Gastrocnemius medialis (tissue), 4 donors: ENCODE results near the gene RASSF4. TPM values are rescaled to one million over a fixed set of nuclear protein-coding genes. Genes with fewer than 3 reads are reported as not detected.

Experiments used
- ATAC-seq, 2 donors: fragments of 150-250 bp; one replicate each; pipeline ENCODE4 v1.9.1; 2016
- DNase-seq, 2 donors: peaks; one replicate each; pipeline ENCODE4 v3.0.0-alpha.2; 2019
- H3K27ac ChIP-seq, 4 donors: fragments of 200-600 bp; sonication (generic); 1 replicate in 1 of 4; 2 replicates in 3 of 4; pipeline ENCODE4 v1.5.1; 2016 to 2018; ENCODE audit warnings: mild to moderate bottlenecking in 2 of 4, moderate library complexity in 1 of 4
- H3K27me3 ChIP-seq, 3 donors: fragments of 200-600 bp; sonication (generic) in 2 of 3; 1 replicate in 1 of 3; 2 replicates in 2 of 3; pipeline versions ENCODE4 v1.5.1 to v1.6.0; 2016 to 2019; ENCODE audit warnings: mild to moderate bottlenecking in 1 of 3, moderate library complexity in 1 of 3
- H3K36me3 ChIP-seq, 2 donors: fragments of 200-600 bp; sonication (generic) in 1 of 2; one replicate each; pipeline ENCODE4 v1.5.1; 2017 to 2018
- H3K4me1 ChIP-seq, 2 donors: fragments of 200-600 bp; sonication (generic) in 1 of 2; one replicate each; pipeline ENCODE4 v1.5.1; 2016 to 2017; ENCODE audit warnings: mild to moderate bottlenecking in 2 of 2
- H3K4me3 ChIP-seq, 4 donors: fragments of 200-600 bp; sonication (generic) in 3 of 4; 1 replicate in 1 of 4; 2 replicates in 3 of 4; pipeline ENCODE4 v1.5.1; 2016 to 2019; ENCODE audit warnings: mild to moderate bottlenecking in 2 of 4
- H3K9me3 ChIP-seq, 3 donors: fragments of 200-600 bp; sonication (generic) in 2 of 3; 1 replicate in 1 of 3; 2 replicates in 2 of 3; pipeline ENCODE4 v1.5.1; 2016 to 2019
- POLR2A ChIP-seq, 2 donors: fragments of 450-650 bp; IDR thresholded peaks; one replicate each; pipeline ENCODE4 v1.6.1; 2017; ENCODE audit warnings: antibody characterized with exemption in 2 of 2, mild to moderate bottlenecking in 2 of 2, moderate library complexity in 2 of 2
- in situ Hi-C, 4 donors: fragments of 200-750 bp; cut with MboI; loops; one replicate each; pipeline versions ENCODE4 v1.15.0 to v1.8.0; 2017; ENCODE audit warnings: low sequenced_read_pairs in 4 of 4
- intact Hi-C: fragments of 100-400 bp; cut with DNase I; formaldehyde crosslinking; loops from one replicate; pipeline ENCODE4 v1.15.1; 2023; ENCODE audit warnings: low total_unique reads
- total RNA-seq, 4 donors: library from RNA; depleted of rRNA; stranded (reverse); fragments of >200 nt; gene quantifications; one replicate each; pipeline versions ENCODE4 v1.1.0 to v1.2.3, GENCODE V29; 2016
- TF ChIP-seq, protein P1 (sequence below), 5 experiments: fragments of 450-650 bp in 3 of 5; fragments of 200-600 bp in 2 of 5; sonication (generic) in 2 of 5; IDR thresholded peaks in 4 of 5; conservative IDR thresholded peaks in 1 of 5; 1 replicate in 4 of 5; 2 replicates in 1 of 5; pipeline ENCODE4 v1.5.1; 2016 to 2019; ENCODE audit warnings: antibody characterized with exemption in 5 of 5, mild to moderate bottlenecking in 3 of 5, moderate library complexity in 3 of 5

Gene RASSF4
- total RNA-seq, 4 donors from 2014 or later = 9.4 to 39.7 (median 24.0) TPM

GRCh38 chr10:44983895-44984278 lies 24.3 kb downstream of the RASSF4 start:
- TF ChIP-seq POLR2A (IDR thresholded peaks at IDR 0.05) = no peak
- TF ChIP-seq, protein P1, sequence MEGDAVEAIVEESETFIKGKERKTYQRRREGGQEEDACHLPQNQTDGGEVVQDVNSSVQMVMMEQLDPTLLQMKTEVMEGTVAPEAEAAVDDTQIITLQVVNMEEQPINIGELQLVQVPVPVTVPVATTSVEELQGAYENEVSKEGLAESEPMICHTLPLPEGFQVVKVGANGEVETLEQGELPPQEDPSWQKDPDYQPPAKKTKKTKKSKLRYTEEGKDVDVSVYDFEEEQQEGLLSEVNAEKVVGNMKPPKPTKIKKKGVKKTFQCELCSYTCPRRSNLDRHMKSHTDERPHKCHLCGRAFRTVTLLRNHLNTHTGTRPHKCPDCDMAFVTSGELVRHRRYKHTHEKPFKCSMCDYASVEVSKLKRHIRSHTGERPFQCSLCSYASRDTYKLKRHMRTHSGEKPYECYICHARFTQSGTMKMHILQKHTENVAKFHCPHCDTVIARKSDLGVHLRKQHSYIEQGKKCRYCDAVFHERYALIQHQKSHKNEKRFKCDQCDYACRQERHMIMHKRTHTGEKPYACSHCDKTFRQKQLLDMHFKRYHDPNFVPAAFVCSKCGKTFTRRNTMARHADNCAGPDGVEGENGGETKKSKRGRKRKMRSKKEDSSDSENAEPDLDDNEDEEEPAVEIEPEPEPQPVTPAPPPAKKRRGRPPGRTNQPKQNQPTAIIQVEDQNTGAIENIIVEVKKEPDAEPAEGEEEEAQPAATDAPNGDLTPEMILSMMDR (IDR thresholded peaks at IDR 0.05 in 4 of 5, conservative IDR thresholded peaks at IDR 0.05 in 1 of 5) = no peak
- H3K27me3 ChIP-seq = no peaks in the 10 kb centered on the region
- no peaks in the 10 kb centered on the region for H3K9me3 ChIP-seq
- peaks cover 38 to 46% of the 10 kb centered on the region in 2 donors for H3K4me1 ChIP-seq
- in situ Hi-C loops (loop anchor here in 2 of 4 donors (25.0 kb wide), 2 partner anchors 1028 to 1572 kb away; partner anchors contain the start of gene HNRNPF (in 2 of the 2)), intact Hi-C loops (no loop called here)
- DNase-seq (no peak), ATAC-seq (no peak)
- peak overlapping the region in 3 of 4 donors; percentile 89 to 94 (median 91) for H3K27ac ChIP-seq
- no peak overlapping the region for H3K4me3 ChIP-seq
- peaks cover 0 to 9% of the 10 kb centered on the region in 2 donors for H3K36me3 ChIP-seq

DNA sequence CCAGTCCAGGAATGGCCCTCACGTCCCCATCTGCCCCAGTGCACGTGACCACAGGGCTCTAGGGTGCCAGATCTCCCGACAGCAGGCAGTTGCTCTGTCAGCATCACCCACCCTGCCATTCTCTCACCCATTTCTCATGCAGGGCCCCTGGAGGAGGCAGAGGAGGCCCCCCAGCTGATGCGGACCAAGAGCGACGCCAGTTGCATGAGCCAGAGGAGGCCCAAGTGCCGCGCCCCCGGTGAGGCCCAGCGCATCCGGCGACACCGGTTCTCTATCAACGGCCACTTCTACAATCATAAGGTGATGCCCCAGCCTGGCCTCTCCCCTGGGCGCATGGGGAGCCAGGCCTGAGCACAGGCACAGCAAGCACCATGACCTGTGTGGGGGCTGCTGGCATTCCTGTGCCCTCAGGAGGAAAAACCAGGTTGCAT lies 25.1 kb downstream of the RASSF4 start:
- Histone ChIP-seq H3K4me3 (no peak overlapping the region), H3K36me3 (peaks cover 0 to 9% of the 10 kb centered on the region in 2 donors), H3K27ac (peak overlapping the region in 2 of 4 donors; percentile 45 to 89), H3K27me3 (no peaks in the 10 kb centered on the region), H3K9me3 (no peaks in the 10 kb centered on the region), H3K4me1 (peaks cover 30 to 38% of the 10 kb centered on the region in 2 donors)
- peak in 1 of 2 donors; percentile 0 for DNase-seq
- TF ChIP-seq, protein P1 (IDR thresholded peaks at IDR 0.05 in 4 of 5, conservative IDR thresholded peaks at IDR 0.05 in 1 of 5) = no peak
- no peak for TF ChIP-seq POLR2A (IDR thresholded peaks at IDR 0.05)
- in situ Hi-C loops = loop anchor here in 2 of 4 donors (25.0 kb wide), 2 partner anchors 1028 to 1572 kb away; partner anchors contain the start of gene HNRNPF (in 2 of the 2)
- intact Hi-C loops = no loop called here
- no peak for ATAC-seq

- Histone ChIP-seq H3K4me3 (no peak overlapping the region), H3K9me3 (no peaks in the 10 kb centered on the region), H3K27me3 (no peaks in the 10 kb centered on the region), H3K36me3 (peaks cover 0 to 9% of the 10 kb centered on the region in 2 donors), H3K27ac (peak overlapping the region in 2 of 4 donors; percentile 45 to 89), H3K4me1 (peaks cover 24 to 32% of the 10 kb centered on the region in 2 donors)
- intact Hi-C loops (no loop called here), in situ Hi-C loops (loop anchor here in 2 of 4 donors (25.0 kb wide), 2 partner anchors 1027 to 1573 kb away; partner anchors contain the start of gene HNRNPF (in 2 of the 2))
- peak in 1 of 2 donors; percentile 1 for DNase-seq
- ATAC-seq = no peak
- no peak for TF ChIP-seq POLR2A (IDR thresholded peaks at IDR 0.05)
- TF ChIP-seq, protein P1 (IDR thresholded peaks at IDR 0.05 in 4 of 5, conservative IDR thresholded peaks at IDR 0.05 in 1 of 5) = no peak
Observed at GRCh38 chr10:44985175-44985681, 25.6 kb downstream of the RASSF4 start.

GRCh38 chr10:44986179-44986578 lies 26.6 kb downstream of the RASSF4 start:
- H3K27ac ChIP-seq = peak overlapping the region in 2 of 4 donors; percentile 45 to 61
- no peaks in the 10 kb centered on the region for H3K9me3 ChIP-seq
- intact Hi-C loops (no loop called here), in situ Hi-C loops (loop anchor here in 2 of 4 donors (25.0 kb wide), 2 partner anchors 1026 to 1574 kb away; partner anchors contain the start of gene HNRNPF (in 2 of the 2))
- H3K4me1 ChIP-seq = peaks cover 15 to 29% of the 10 kb centered on the region in 2 donors
- peak in 1 of 2 donors; percentile 0 for DNase-seq
- TF ChIP-seq POLR2A (IDR thresholded peaks at IDR 0.05) = no peak
- TF ChIP-seq, protein P1 (IDR thresholded peaks at IDR 0.05 in 4 of 5, conservative IDR thresholded peaks at IDR 0.05 in 1 of 5) = no peak
- no peak for ATAC-seq
- no peaks in the 10 kb centered on the region for H3K27me3 ChIP-seq
- no peak overlapping the region for H3K4me3 ChIP-seq
- peaks cover 0 to 9% of the 10 kb centered on the region in 2 donors for H3K36me3 ChIP-seq
